ENCODE data around the gene DNM3.

DNM3 gene

GRCh38 chr1:172086137-172086536 is 244.8 kb downstream of the DNM3 start:
- 100% methylated on average over 1 of the region's 2 CpGs for WGBS (ENCODE audit: insufficient coverage)
- ChIA-PET CTCF (interaction anchor here (0.9 to 1.5 kb wide), 2 partner anchors 314 to 345 kb away, joined by 3 to 5 read pairs; no protein-coding TSS in a partner anchor), POLR2A (no interaction called here)
- no peaks in the 10 kb centered on the region for H3K27me3 ChIP-seq (replicated peaks in 2 of 5; ENCODE audit: control insufficient read depth in 4 of 5, insufficient read depth in 5 of 5, low read length in 4 of 5)
- H3K36me3 ChIP-seq (ENCODE audit: control insufficient read depth in 4 of 4, insufficient read depth in 4 of 4, low read length in 3 of 4) = no peaks in the 10 kb centered on the region
- no peak overlapping the region for H3K27ac ChIP-seq (ENCODE audit: insufficient read depth in 1 of 2, low read depth in 1 of 2, low read length in 2 of 2, poor library complexity in 1 of 2, severe bottlenecking in 2 of 2)
- no peaks in the 10 kb centered on the region for H3K9me3 ChIP-seq (ENCODE audit: control extremely low read depth in 1 of 5, control insufficient read depth in 4 of 5, insufficient read depth in 2 of 5, low read depth in 1 of 5, low read length in 4 of 5)
- no peak overlapping the region for H3K4me3 ChIP-seq (ENCODE audit: control insufficient read depth in 1 of 7, extremely low read depth in 1 of 7, insufficient read depth in 4 of 7, low read depth in 2 of 7, low read length in 6 of 7)
- H3K4me1 ChIP-seq (ENCODE audit: control extremely low read depth in 1 of 4, control insufficient read depth in 4 of 4, insufficient read depth in 4 of 4, low read length in 3 of 4) = no peaks in the 10 kb centered on the region
- no peak for DNase-seq

- Histone ChIP-seq H3K27me3 (replicated peaks in 2 of 5; ENCODE audit: control insufficient read depth in 4 of 5, insufficient read depth in 5 of 5, low read length in 4 of 5) (no peaks in the 10 kb centered on the region), H3K4me1 (ENCODE audit: control extremely low read depth in 1 of 4, control insufficient read depth in 4 of 4, insufficient read depth in 4 of 4, low read length in 3 of 4) (no peaks in the 10 kb centered on the region), H3K9me3 (ENCODE audit: control extremely low read depth in 1 of 5, control insufficient read depth in 4 of 5, insufficient read depth in 2 of 5, low read depth in 1 of 5, low read length in 4 of 5) (no peaks in the 10 kb centered on the region), H3K4me3 (ENCODE audit: control insufficient read depth in 1 of 7, extremely low read depth in 1 of 7, insufficient read depth in 4 of 7, low read depth in 2 of 7, low read length in 6 of 7) (no peak overlapping the region), H3K36me3 (ENCODE audit: control insufficient read depth in 4 of 4, insufficient read depth in 4 of 4, low read length in 3 of 4) (no peaks in the 10 kb centered on the region), H3K27ac (ENCODE audit: insufficient read depth in 1 of 2, low read depth in 1 of 2, low read length in 2 of 2, poor library complexity in 1 of 2, severe bottlenecking in 2 of 2) (no peak overlapping the region)
- CTCF ChIA-PET = no interaction called here
- DNase-seq = no peak
- WGBS (ENCODE audit: insufficient coverage) = 100% methylated on average over 1 of the region's 1 CpG
- POLR2A ChIA-PET = no interaction called here
Measured at GRCh38 chr1:172088256-172088655, 247.0 kb downstream of the DNM3 start.

GRCh38 chr1:172089768-172090510 is 248.6 kb downstream of the DNM3 start:
- H3K27ac ChIP-seq (ENCODE audit: insufficient read depth in 1 of 2, low read depth in 1 of 2, low read length in 2 of 2, poor library complexity in 1 of 2, severe bottlenecking in 2 of 2) = no peak overlapping the region
- H3K4me1 ChIP-seq (ENCODE audit: control extremely low read depth in 1 of 4, control insufficient read depth in 4 of 4, insufficient read depth in 4 of 4, low read length in 3 of 4) = no peaks in the 10 kb centered on the region
- CTCF ChIA-PET = interaction anchor here (0.8 to 7.9 kb wide), 12 partner anchors 9 to 340 kb away, joined by 3 to 66 read pairs (median 4); no protein-coding TSS in a partner anchor
- WGBS (ENCODE audit: insufficient coverage) = 100% methylated on average over 1 of the region's 7 CpGs
- H3K27me3 ChIP-seq (replicated peaks in 2 of 5; ENCODE audit: control insufficient read depth in 4 of 5, insufficient read depth in 5 of 5, low read length in 4 of 5) = no peaks in the 10 kb centered on the region
- no peaks in the 10 kb centered on the region for H3K9me3 ChIP-seq (ENCODE audit: control extremely low read depth in 1 of 5, control insufficient read depth in 4 of 5, insufficient read depth in 2 of 5, low read depth in 1 of 5, low read length in 4 of 5)
- POLR2A ChIA-PET = no interaction called here
- peak; percentile 59 to 74 (median 73) for DNase-seq
- H3K36me3 ChIP-seq (ENCODE audit: control insufficient read depth in 4 of 4, insufficient read depth in 4 of 4, low read length in 3 of 4) = no peaks in the 10 kb centered on the region
- no peak overlapping the region for H3K4me3 ChIP-seq (ENCODE audit: control insufficient read depth in 1 of 7, extremely low read depth in 1 of 7, insufficient read depth in 4 of 7, low read depth in 2 of 7, low read length in 6 of 7)

- ChIA-PET CTCF (interaction anchor here (0.6 to 7.9 kb wide), 17 partner anchors 8 to 339 kb away, joined by 3 to 66 read pairs (median 4); no protein-coding TSS in a partner anchor), POLR2A (no interaction called here)
- H3K4me1 ChIP-seq (ENCODE audit: control extremely low read depth in 1 of 4, control insufficient read depth in 4 of 4, insufficient read depth in 4 of 4, low read length in 3 of 4) = no peaks in the 10 kb centered on the region
- no peaks in the 10 kb centered on the region for H3K27me3 ChIP-seq (replicated peaks in 2 of 5; ENCODE audit: control insufficient read depth in 4 of 5, insufficient read depth in 5 of 5, low read length in 4 of 5)
- no peaks in the 10 kb centered on the region for H3K36me3 ChIP-seq (ENCODE audit: control insufficient read depth in 4 of 4, insufficient read depth in 4 of 4, low read length in 3 of 4)
- no peaks in the 10 kb centered on the region for H3K9me3 ChIP-seq (ENCODE audit: control extremely low read depth in 1 of 5, control insufficient read depth in 4 of 5, insufficient read depth in 2 of 5, low read depth in 1 of 5, low read length in 4 of 5)
- no peak overlapping the region for H3K27ac ChIP-seq (ENCODE audit: insufficient read depth in 1 of 2, low read depth in 1 of 2, low read length in 2 of 2, poor library complexity in 1 of 2, severe bottlenecking in 2 of 2)
- WGBS (ENCODE audit: insufficient coverage) = no CpG with 5 or more reads among the region's 1 CpG
- H3K4me3 ChIP-seq (ENCODE audit: control insufficient read depth in 1 of 7, extremely low read depth in 1 of 7, insufficient read depth in 4 of 7, low read depth in 2 of 7, low read length in 6 of 7) = no peak overlapping the region
- no peak for DNase-seq
Measured at GRCh38 chr1:172090511-172090817, 249.2 kb downstream of the DNM3 start.

- H3K4me3 ChIP-seq (ENCODE audit: control insufficient read depth in 1 of 7, extremely low read depth in 1 of 7, insufficient read depth in 4 of 7, low read depth in 2 of 7, low read length in 6 of 7) = no peak overlapping the region
- POLR2A ChIA-PET = no interaction called here
- CTCF ChIA-PET = interaction anchor here (1.1 to 7.9 kb wide), 2 partner anchors 13 to 304 kb away, joined by 3 to 66 read pairs; no protein-coding TSS in a partner anchor
- WGBS (ENCODE audit: insufficient coverage) = no CpG with 5 or more reads among the region's 2 CpGs
- no peak overlapping the region for H3K27ac ChIP-seq (ENCODE audit: insufficient read depth in 1 of 2, low read depth in 1 of 2, low read length in 2 of 2, poor library complexity in 1 of 2, severe bottlenecking in 2 of 2)
- DNase-seq = no peak
- H3K27me3 ChIP-seq (replicated peaks in 2 of 5; ENCODE audit: control insufficient read depth in 4 of 5, insufficient read depth in 5 of 5, low read length in 4 of 5) = no peaks in the 10 kb centered on the region
- no peaks in the 10 kb centered on the region for H3K9me3 ChIP-seq (ENCODE audit: control extremely low read depth in 1 of 5, control insufficient read depth in 4 of 5, insufficient read depth in 2 of 5, low read depth in 1 of 5, low read length in 4 of 5)
- no peaks in the 10 kb centered on the region for H3K36me3 ChIP-seq (ENCODE audit: control insufficient read depth in 4 of 4, insufficient read depth in 4 of 4, low read length in 3 of 4)
- H3K4me1 ChIP-seq (ENCODE audit: control extremely low read depth in 1 of 4, control insufficient read depth in 4 of 4, insufficient read depth in 4 of 4, low read length in 3 of 4) = no peaks in the 10 kb centered on the region
Measured at GRCh38 chr1:172095846-172096245, 254.5 kb downstream of the DNM3 start.

GRCh38 chr1:172105230-172105629 is 263.9 kb downstream of the DNM3 start:
- DNase-seq = no peak
- CTCF ChIA-PET = no interaction called here

GRCh38 chr1:172107316-172107975 is 266.1 kb downstream of the DNM3 start:
- WGBS (ENCODE audit: insufficient coverage) = 100% methylated on average over 3 of the region's 4 CpGs
- Histone ChIP-seq H3K27me3 (replicated peaks in 2 of 5; ENCODE audit: control insufficient read depth in 4 of 5, insufficient read depth in 5 of 5, low read length in 4 of 5) (no peaks in the 10 kb centered on the region), H3K9me3 (ENCODE audit: control extremely low read depth in 1 of 5, control insufficient read depth in 4 of 5, insufficient read depth in 2 of 5, low read depth in 1 of 5, low read length in 4 of 5) (no peaks in the 10 kb centered on the region), H3K27ac (ENCODE audit: insufficient read depth in 1 of 2, low read depth in 1 of 2, low read length in 2 of 2, poor library complexity in 1 of 2, severe bottlenecking in 2 of 2) (no peak overlapping the region), H3K4me1 (ENCODE audit: control extremely low read depth in 1 of 4, control insufficient read depth in 4 of 4, insufficient read depth in 4 of 4, low read length in 3 of 4) (peaks cover 5 to 21% (median 13%) of the 10 kb centered on the region in 4 experiments), H3K36me3 (ENCODE audit: control insufficient read depth in 4 of 4, insufficient read depth in 4 of 4, low read length in 3 of 4) (no peaks in the 10 kb centered on the region), H3K4me3 (ENCODE audit: control insufficient read depth in 1 of 7, extremely low read depth in 1 of 7, insufficient read depth in 4 of 7, low read depth in 2 of 7, low read length in 6 of 7) (no peak overlapping the region)
- DNase-seq = no peak
- CTCF ChIA-PET = no interaction called here
- POLR2A ChIA-PET = no interaction called here

More at GRCh38 chr1:172105230-172105629, 263.9 kb downstream of the DNM3 start:
- Histone ChIP-seq H3K4me1 (ENCODE audit: control extremely low read depth in 1 of 4, control insufficient read depth in 4 of 4, insufficient read depth in 4 of 4, low read length in 3 of 4) (peaks cover 5 to 21% (median 13%) of the 10 kb centered on the region in 4 experiments), H3K36me3 (ENCODE audit: control insufficient read depth in 4 of 4, insufficient read depth in 4 of 4, low read length in 3 of 4) (no peaks in the 10 kb centered on the region), H3K9me3 (ENCODE audit: control extremely low read depth in 1 of 5, control insufficient read depth in 4 of 5, insufficient read depth in 2 of 5, low read depth in 1 of 5, low read length in 4 of 5) (no peaks in the 10 kb centered on the region), H3K4me3 (ENCODE audit: control insufficient read depth in 1 of 7, extremely low read depth in 1 of 7, insufficient read depth in 4 of 7, low read depth in 2 of 7, low read length in 6 of 7) (no peak overlapping the region), H3K27me3 (replicated peaks in 2 of 5; ENCODE audit: control insufficient read depth in 4 of 5, insufficient read depth in 5 of 5, low read length in 4 of 5) (no peaks in the 10 kb centered on the region), H3K27ac (ENCODE audit: insufficient read depth in 1 of 2, low read depth in 1 of 2, low read length in 2 of 2, poor library complexity in 1 of 2, severe bottlenecking in 2 of 2) (no peak overlapping the region)
- POLR2A ChIA-PET = no interaction called here

All from common myeloid progenitor, CD34-positive (primary cell).